Measurements from ENCODE around the gene TBCD.

TBCD gene

DNA sequence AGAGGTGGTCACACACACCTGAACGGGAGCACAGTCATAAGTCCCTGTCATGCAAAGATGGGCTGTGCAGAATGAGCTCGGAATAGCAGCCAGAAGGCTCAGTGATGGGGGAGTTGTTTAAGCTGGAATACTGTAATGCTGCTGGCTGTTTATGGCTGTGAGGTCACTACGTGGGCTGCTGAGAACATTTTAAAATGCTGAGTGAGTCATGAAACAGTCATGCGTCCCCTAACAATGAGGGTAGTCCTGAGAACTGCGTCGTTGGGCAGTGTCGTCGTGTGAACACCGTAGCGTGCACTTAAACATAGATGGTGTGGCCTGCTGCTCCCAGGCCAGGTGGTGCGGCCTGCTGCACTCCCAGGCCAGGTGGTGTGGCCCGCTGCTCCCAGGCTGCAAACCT is 39.7 kb downstream of the TBCD start:
- DNase-seq (ENCODE audit: low read depth) = no peak

DNA sequence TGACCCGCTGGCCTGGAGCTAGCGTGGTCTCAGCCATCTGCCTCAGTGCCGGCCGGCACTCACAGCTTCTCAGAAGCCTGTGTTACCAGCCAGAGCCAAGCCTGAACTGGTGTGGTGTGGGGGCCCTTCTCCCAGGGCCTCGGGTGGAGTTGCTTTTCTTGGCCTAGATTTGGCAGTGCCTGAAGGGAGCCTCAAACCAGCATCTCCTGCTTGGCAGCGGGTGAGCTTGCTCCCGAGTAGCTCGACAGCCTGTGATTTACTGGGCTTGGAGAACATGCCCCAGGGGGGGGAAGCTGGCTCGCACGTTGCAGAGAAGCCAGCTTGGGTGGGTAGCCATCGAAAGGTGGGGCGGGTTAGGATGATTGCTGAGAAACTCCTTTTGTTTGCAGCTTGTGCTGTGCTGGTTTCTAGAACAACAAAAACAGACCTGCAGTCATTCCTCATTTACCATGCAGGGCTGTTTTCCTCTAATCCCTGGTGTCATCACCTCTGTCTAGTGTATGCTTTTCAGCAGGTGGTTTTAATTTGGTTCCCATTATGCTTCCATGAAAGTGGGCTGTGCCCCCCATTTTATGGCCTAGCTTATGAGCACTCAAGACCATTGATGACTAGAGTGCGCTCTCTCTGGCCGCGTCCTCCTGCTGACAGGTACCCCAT is 42.2 kb downstream of the TBCD start:
- no peak for DNase-seq (ENCODE audit: low read depth)

- no peak for DNase-seq (ENCODE audit: low read depth)
These were observed 43.1 kb downstream of the TBCD start for GRCh38 chr17:82794781-82795482.

DNA sequence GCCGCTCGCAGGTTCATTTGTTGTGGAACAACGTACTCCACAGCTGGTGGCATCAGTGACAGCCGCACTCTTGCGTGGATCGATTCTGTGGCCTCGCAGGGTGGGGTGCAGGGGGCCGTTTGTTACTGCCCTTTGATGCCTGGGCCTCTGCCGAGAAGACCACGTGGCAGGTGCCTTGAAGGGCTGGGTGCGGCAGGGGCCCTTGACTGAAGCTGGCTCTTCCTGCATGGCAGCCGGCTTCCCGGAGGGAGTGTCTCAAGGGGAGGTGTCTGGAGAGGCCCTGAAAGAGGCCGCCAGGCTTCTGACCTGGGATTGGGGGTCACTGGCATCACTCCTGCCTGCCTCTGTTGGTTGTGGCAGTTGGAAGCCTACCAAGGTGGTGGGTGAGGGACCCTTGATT is 43.8 kb downstream of the TBCD start:
- no peak for DNase-seq (ENCODE audit: low read depth)

DNA sequence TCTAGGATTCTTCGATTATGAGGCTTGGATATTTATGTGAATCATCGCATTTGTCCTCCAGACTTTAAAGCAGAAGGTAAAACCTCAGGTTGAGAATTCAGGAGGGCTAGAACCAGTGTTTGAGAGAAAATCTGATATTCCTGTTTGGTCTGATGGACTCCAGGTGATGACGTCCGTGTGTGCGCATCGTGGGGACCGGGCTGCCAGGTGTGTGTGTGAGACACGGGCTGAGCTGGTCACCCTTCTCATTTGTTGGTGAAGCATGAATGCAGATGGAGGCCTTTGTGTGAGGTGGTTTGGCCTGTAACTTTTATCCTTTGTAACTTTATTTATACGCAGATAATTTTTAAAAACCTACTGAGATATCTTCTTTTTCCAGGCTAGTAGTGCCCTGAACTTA is 45.2 kb downstream of the TBCD start:
- no peak for DNase-seq (ENCODE audit: low read depth)

GRCh38 chr17:82798752-82799151 is 46.9 kb downstream of the TBCD start:
- DNase-seq (ENCODE audit: low read depth) = no peak

DNA sequence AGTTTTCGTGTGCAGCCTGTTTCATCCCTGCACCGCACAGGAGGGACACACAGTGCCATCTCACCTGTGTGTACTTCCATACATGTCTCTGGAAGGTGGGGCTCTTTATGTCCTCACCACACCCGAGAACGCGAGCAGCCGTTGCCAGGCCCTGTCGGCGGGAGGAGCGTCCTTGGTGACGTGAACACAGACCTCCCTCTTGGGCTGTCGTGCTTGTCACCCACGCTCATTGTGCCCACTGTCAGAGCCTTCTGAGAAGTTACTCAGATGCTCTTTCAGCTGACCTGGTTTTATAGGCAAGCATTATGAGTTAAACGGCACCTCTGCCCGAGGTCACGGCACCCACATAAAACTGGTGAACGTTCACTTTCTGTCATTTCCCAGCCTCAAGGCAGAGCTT is 47.7 kb downstream of the TBCD start:
- no peak for DNase-seq (ENCODE audit: low read depth)

DNA sequence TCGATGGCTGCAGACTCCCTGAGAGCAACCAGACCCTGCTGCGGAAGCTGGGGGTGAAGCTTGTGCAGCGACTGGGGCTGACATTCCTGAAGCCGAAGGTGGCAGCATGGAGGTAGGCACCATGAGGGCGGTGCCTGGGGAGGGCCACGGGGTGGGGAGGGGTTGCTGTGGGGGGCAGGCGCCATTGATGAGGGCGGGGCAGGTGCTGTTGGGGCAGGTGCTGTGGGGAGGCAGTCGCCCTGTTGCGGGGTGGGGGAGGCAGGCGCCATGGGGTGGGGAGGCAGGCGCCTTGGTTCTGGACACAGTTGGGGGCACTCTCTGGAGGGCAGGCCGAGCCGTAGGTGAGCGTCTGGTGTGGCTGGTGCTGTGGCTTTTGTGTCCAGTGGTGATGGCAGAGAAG is 49.0 kb downstream of the TBCD start:
- no peak for DNase-seq (ENCODE audit: low read depth)

DNA sequence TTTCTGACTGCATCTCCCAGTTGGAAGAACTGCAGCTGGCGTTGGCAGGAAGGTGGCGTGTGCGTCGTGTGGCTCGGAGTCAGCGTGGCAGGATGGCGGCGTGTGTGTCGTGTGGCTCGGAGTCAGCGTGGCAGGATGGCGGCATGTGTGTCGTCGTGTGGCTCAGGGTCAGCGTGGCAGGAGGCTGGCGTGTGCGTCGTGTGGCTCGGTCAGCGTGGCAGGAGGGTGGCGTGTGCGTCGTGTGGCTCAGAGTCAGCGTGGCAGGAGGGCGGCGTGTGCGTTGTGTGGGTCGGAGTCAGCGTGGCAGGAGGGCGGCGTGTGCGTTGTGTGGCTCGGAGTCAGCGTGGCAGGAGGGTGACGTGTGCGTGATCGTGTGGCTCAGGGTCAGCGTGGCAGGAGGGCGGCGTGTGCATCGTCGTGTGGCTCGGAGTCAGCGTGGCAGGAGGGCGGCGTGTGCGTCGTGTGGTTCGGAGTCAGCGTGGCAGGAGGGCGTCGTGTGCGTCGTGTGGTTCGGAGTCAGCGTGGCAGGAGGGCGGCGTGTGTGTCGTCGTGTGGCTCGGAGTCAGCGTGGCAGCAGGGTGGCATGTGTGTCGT is 49.6 kb downstream of the TBCD start:
- DNase-seq (ENCODE audit: low read depth) = no peak

- no peak for DNase-seq (ENCODE audit: low read depth)
These were observed 50.4 kb downstream of the TBCD start for GRCh38 chr17:82802075-82802780.

DNA sequence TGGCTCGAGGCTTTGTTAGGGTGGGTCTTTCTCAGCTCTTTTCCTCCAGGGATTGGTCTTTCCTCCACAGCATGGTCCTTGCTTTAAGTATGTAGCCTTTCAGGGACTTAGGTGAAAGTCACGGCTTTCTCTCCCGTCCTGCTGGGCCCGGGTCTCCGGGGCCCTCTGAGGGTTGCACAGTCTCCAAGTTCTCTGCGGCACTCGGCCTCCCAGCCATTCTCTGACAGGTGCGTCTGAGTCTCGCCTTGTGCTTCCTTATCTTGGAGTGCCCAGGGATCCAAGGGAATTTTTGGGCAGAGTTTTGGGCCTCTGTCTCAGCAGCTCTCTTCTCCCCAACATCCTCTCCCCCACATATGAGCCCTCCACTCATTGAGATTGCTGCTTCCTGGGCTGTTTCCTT is 51.3 kb downstream of the TBCD start:
- DNase-seq (ENCODE audit: low read depth) = no peak

GRCh38 chr17:82803606-82804005 is 51.7 kb downstream of the TBCD start:
- no peak for DNase-seq (ENCODE audit: low read depth)

DNA sequence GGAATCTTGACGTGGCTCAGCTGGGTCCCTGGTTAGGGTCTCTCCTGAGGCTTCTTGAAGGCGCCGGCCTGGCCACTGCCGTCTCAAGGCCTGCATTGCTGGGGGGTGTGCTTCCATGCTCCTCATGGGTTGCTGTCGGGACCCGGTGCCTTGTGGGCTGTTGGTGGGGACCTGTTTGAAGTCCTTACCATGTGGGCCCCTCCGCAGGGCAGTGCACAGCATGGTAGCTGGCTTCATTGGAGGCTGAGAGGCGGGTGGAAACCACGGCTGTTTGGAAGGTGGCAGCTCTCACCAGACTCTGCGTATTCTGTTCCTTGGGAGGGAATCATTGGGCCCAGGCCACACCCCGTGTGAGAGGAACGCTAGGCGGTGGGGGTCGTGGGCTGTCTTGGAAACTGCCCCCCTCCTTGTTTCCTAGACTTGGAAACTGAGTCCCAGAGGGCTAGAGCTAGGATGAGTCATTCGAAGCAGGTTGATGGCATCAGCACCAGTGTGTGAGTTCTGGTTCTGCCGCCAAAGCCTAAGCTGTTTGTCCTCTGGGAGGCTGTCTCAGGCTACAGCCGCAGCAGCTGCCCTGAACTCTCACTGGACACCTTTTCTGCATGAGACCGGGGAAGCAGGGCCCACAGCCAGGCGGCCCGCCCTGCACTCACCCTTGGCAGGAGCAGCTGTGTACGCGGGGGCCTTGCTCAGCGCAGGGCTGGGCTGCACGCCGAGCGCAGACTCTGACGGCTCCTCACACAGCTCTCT is 52.8 kb downstream of the TBCD start:
- no peak for DNase-seq (ENCODE audit: low read depth)

- no peak for DNase-seq (ENCODE audit: low read depth)
These were observed 53.4 kb downstream of the TBCD start for GRCh38 chr17:82805254-82805653.

DNA sequence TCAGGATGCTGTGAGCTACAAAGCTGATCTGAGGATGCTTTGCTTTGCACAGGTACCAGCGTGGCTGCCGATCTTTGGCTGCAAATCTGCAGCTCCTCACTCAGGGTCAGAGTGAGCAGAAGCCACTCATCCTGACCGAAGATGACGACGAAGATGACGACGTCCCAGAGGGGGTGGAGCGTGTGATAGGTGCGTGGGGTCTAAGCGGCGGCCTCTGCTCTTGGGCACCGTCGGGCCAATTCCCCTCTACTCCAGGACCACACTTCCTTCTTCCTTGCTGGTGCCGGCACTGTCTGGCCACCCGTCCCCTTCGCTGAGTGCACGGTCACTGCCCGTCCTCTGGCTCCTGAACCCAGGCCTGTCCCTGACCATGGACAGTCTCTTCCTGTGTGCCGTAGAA is 54.0 kb downstream of the TBCD start:
- DNase-seq (ENCODE audit: low read depth) = no peak

DNA sequence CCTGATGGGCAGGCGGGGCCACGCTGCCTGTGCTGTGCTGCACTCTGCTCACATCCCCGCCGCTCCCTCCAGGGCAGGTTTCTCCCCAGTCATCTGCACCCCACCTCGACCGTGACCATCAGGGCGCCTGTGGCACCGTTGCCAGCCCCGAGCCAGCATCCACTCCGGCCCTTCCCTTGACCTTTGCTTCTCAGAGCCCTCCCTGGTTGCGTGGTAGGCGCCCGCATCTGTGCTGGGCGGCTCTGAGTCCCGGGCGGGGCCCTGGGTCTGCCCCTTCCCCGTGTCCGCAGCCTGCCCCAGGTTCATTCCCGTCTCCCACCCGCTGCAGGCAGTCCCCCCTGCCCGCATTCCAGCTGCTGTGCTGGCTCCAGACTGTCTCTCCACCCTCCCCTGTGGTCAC is 54.8 kb downstream of the TBCD start:
- no peak for DNase-seq (ENCODE audit: low read depth)

DNA sequence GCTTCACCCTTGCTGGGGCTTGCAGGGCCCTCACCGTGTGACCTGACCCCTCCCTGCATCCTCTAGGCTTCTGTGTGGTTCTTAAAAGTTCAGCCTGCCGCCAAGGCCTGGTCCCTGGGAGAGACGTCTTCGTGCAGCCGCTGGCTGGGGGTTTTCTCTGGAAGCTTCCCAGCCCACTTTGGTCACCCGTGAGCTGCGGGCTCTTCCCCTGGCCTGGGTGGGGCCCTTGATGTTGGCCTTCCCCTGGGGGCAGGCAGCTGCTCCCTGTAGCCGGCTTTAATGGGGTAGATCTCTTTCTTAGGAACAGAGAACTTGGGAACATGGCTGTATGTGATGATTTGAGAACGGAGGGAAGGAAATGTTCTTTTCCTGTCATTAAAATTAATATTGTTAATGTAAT is 55.2 kb downstream of the TBCD start:
- no peak for DNase-seq (ENCODE audit: low read depth)

DNA sequence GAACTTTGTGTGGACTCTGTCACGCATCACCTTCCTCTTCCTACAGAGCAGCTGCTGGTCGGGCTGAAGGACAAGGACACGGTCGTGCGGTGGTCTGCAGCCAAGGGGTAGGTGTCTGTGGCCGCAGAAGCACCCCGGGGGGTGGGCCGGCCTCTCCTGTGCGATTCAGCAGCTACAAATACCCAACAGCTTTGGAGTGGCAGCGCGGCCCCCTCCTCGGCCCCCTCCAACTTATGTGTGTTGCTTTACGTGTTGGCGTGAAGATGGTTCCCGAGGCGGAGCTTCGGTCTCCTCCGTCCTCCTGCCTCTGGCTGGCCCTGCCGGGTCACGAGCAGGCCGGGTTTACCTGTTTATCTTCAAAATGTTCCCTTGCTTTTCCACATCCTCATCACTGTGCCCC is 55.7 kb downstream of the TBCD start:
- DNase-seq (ENCODE audit: low read depth) = no peak

DNA sequence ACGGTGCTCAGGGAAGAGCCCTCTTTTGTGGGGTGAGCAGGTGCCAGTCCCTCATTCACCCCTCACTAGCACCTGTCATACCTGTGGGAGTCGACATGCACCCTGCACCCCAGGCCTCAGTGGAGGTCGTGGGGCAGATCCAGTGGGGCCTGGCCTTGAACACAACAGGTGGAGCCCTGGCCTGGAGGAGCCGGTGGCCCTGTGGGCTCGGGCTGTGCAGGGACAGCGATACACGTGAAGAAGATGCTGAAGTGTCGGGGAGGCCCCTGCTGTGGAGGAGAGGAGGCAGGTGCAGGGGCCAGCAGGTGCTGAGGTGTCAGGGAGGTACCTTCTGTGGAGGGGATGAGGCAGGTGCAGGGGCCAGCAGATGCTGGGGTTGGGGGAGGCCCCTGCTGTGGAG is 56.1 kb downstream of the TBCD start:
- DNase-seq (ENCODE audit: low read depth) = no peak

- no peak for DNase-seq (ENCODE audit: low read depth)
These were observed 57.3 kb downstream of the TBCD start for GRCh38 chr17:82808921-82809905.

All from T follicular helper cell (primary cell).